Epithelial cell of umbilical artery (primary cell): ENCODE results near the gene TSNAXIP1. TPM values are rescaled to one million over a fixed set of nuclear protein-coding genes. Genes with fewer than 3 reads are reported as not detected.

Experiments
- total RNA-seq: library from RNA; depleted of rRNA; stranded (reverse); fragments of >200 nt; gene quantifications from 2 replicates; pipeline ENCODE4 v1.2.3, GENCODE V29; 2014

TSNAXIP1 gene, protein sequence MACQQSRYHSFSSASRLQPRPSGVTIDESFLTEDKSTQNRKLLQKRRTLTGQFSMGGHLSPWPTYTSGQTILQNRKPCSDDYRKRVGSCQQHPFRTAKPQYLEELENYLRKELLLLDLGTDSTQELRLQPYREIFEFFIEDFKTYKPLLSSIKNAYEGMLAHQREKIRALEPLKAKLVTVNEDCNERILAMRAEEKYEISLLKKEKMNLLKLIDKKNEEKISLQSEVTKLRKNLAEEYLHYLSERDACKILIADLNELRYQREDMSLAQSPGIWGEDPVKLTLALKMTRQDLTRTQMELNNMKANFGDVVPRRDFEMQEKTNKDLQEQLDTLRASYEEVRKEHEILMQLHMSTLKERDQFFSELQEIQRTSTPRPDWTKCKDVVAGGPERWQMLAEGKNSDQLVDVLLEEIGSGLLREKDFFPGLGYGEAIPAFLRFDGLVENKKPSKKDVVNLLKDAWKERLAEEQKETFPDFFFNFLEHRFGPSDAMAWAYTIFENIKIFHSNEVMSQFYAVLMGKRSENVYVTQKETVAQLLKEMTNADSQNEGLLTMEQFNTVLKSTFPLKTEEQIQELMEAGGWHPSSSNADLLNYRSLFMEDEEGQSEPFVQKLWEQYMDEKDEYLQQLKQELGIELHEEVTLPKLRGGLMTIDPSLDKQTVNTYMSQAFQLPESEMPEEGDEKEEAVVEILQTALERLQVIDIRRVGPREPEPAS
- total RNA-seq = 0.32 TPM in 1 of 2 replicates, not detected in the other

DNA sequence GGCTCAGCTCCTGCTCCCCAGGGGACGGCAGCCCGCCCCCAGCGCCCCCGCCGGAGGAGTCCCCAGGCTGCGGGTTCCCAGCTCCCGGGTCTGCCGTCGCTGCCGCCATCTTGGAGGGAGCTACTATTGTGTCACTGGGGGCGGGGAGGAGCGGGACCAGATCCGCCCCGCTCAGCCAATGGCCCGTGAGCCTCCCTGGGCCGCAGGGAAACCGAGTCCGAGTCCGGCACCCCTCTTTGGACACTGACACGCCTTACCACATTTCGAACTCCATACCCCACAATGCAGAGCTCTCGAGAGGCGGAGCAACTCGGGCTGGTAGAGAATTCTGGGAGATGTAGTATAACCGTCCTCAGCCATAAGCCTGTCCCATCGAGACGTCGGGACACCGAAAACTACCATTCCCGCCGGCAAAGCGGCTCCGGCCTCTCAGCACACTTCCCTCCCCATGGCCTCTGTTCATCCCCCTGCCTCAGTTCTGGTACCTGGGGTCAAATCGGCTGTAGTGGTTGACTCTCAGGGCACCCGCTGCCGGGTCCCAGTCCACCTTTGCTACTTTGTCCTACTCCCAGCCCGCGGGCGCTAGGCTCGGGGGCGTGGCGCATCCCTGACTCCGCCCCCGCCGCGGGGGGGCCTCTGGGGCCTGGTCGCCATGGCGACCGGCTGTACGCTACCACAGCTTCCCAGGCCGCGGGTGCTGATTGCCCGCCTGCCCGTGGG, at the start of gene TSNAXIP1, which contains the start of gene RANBP10:
Gene TSNAXIP1 (plus strand): TSS at position 462 of the 720 bp plus-strand sequence. CDS start 261 bp downstream, outside the sequence.
Gene RANBP10 (minus strand): TSS at position 133 of the 720 bp plus-strand sequence. CDS start 24 bp downstream, at position 109.

DNA sequence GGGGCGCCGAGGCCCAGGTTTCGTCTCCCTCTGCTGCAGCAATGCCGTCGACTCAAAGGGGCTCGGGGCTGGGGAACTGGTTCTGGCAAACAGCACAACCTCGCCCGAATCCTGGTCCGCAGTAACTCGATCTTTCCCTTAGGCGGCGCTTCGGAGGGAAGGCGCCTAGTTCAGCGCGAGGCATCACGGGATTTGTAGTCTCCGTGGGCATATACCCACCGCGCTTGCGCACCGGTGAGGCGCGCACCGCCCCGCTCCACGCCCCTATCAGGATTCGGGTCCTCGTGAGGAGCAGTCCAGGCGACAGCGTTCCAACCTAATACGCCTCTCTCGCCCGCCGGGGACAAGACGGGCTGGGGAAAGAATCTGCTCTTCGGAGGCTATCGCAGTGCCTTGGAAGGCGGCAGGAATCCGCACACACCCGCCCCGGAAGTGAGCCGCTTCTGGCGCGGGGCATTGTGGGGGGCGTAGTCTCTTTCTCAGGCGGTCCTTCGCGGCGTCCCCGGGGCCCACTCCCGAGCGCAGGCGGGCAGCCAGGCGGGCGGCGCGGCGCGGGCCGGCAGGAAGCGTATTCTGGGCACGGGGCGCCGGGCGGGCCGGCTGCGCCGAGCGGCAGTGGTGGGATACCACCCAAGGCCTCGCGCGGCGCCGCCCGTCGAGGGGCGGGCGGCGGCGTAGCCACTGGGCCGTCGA, 35.3 kb downstream of the TSNAXIP1 start, which contains the start of gene THAP11:
Gene THAP11 (plus strand): TSS at position 505 of the 693 bp plus-strand sequence. CDS start 235 bp downstream, outside the sequence.

DNA sequence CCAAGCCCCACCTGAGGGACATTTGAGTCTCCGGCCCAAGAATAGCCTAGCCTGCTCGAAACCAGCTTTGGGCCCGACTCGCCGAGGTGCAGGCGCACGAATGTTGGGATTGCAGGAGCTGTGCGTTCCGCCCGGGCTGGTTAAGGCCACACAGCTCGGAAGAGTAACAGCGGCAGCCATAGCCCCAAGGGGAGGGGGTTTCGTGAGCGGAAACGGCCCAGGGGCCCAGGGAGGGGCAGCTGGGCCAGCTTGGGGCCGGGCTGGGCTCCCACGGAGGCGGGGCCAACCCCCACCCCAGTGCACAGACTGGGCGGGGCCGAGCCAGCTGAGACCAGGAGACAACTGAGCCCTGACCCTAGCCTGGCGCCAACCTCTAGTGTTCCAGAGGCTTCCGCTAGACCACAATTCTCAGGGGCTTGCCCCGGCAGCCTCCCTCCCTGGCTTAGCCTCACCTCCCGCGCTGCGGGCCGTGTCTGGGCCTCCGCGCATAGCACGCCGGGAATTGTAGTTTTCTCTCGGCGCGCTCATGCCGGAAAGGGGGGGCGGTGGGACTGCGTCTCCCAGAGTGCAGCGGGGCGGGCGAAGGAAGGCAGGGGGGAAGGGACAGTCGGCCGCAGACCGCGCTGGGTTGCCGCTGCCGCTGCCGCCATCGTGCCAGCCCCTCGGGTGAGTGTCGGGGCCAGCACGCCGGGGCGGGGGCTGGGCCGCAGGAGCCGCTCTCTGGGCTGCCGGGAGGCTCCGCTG, 39.8 kb downstream of the TSNAXIP1 start, which contains the start of gene NUTF2:
Gene NUTF2 (plus strand): TSS at position 614 of the 744 bp plus-strand sequence. CDS start 18,198 bp downstream, outside the sequence.

DNA sequence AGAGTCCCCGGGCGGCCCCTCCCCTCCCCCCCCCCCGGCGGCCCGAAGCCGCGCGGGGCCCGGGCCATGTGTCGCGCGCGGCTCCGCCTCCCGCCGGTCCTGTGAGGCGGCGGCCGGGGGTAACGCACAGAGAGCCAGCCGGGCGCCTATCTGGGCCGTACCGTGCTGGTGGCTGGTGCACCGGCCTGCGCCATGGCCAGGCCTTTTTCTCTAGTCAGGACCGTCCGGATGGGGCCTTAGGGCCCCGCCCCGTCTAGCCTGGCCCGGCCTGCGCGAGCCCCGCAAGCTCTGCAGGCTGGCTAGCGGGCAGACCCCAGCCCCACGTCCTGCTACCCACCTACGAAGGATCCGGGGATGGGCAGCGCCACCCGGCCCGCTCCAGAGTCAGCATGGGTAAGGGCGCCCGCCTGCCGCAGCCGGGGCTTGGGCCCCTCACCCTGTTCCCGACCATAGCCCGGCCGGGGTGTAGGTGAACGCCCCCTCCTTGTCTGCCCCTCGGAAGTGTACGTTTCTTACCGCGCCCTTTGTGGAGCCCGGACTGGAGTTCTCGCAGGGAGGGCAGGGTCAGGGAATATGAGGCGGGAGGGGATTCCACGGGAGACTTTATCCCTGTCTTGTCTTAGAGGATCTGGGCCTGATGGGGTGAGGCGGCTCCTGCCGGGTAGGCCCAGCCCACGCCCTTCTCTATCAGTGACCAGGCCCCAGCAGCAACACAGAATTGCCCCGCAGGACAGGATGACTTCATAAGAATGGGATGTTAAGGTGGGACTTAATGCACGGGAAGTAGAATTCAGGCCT, 40.6 kb downstream of the TSNAXIP1 start, which contains the start of gene CENPT:
Gene CENPT (minus strand): TSS at position 630 of the 798 bp plus-strand sequence. CDS start 13,834 bp downstream, outside the sequence.

DNA sequence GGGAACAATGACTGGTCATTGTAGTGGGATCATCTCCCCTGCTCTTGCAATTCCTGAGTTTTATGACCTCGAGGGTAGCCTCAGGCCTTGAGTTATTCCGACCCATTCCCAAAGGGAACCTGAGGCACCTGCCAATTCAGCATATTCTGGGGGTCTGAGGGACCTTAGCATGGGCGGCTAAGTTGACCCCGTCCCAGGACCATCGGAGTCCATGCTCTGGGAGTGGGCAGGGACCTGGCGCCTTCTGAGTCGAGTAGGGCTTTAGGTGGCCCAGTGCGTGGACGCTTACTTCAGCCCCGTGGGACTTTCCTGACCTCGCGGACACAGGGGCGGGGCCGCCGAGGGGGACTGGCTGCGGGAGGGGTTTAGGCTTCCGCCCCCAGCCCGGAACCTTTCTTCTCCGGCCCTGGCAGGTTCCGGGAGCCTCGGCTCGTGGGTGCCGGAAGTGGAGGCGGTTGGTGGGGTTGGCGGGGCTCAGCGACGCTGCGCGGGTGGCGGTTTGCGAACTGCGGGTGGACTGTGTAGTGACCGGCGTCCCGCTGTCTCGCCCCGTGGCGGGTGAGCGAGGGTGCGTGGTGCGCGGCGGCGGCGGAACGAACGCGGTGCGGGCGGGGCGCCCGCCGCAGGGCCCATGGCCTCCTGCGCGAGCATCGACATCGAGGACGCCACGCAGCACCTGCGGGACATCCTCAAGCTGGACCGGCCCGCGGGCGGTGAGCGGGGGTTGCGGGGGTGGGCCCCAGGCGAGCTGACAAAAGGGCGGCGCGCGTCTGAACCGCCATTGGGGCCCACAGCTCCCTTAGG, 66.1 kb downstream of the TSNAXIP1 start, which contains the start of gene EDC4:
Gene EDC4 (plus strand): TSS at position 422 of the 804 bp plus-strand sequence. CDS start 210 bp downstream, at position 632.

Other genes starting within 250 kb of the TSNAXIP1 start
- gene CTCF, start 244.4 kb upstream of the TSNAXIP1 start, total RNA-seq = 22.4 and 26.6 TPM in 2 replicates
- gene CARMIL2, start 161.7 kb upstream of the TSNAXIP1 start, total RNA-seq = 0.32 and 2.7 TPM in 2 replicates
- 18.2 and 20.5 TPM in 2 replicates for gene ACD, start 146.6 kb upstream of the TSNAXIP1 start, total RNA-seq
- 1.6 and 5.3 TPM in 2 replicates for gene PARD6A, start 145.9 kb upstream of the TSNAXIP1 start, total RNA-seq
- gene ENKD1, start 140.1 kb upstream of the TSNAXIP1 start, total RNA-seq = 14.7 and 24.0 TPM in 2 replicates
- 3.5 and 6.8 TPM in 2 replicates for gene C16orf86, start 140.1 kb upstream of the TSNAXIP1 start, total RNA-seq
- 29.9 and 47.0 TPM in 2 replicates for gene GFOD2, start 87.6 kb upstream of the TSNAXIP1 start, total RNA-seq
- 3.6 TPM in 2 replicates for gene RANBP10, start 329 bp upstream of the TSNAXIP1 start, total RNA-seq
- gene THAP11, start 35.4 kb downstream of the TSNAXIP1 start, total RNA-seq = 38.7 and 72.5 TPM in 2 replicates
- gene NUTF2, start 40.0 kb downstream of the TSNAXIP1 start, total RNA-seq = 67.0 and 256 TPM in 2 replicates
- 28.6 and 29.6 TPM in 2 replicates for gene CENPT, start 40.8 kb downstream of the TSNAXIP1 start, total RNA-seq
- 39.8 and 50.3 TPM in 2 replicates for gene EDC4, start 66.2 kb downstream of the TSNAXIP1 start, total RNA-seq
- gene NRN1L, start 78.0 kb downstream of the TSNAXIP1 start, total RNA-seq = not detected in 2 replicates
- 10.7 and 19.1 TPM in 2 replicates for gene PSKH1, start 86.4 kb downstream of the TSNAXIP1 start, total RNA-seq
- gene CTRL, start 125.0 kb downstream of the TSNAXIP1 start, total RNA-seq = 0.32 and 0.61 TPM in 2 replicates
- gene PSMB10, start 130.0 kb downstream of the TSNAXIP1 start, total RNA-seq = 60.4 and 85.9 TPM in 2 replicates
- gene LCAT, start 137.2 kb downstream of the TSNAXIP1 start, total RNA-seq = 1.3 and 2.6 TPM in 2 replicates
- gene SLC12A4, start 161.7 kb downstream of the TSNAXIP1 start, total RNA-seq = 36.4 and 40.0 TPM in 2 replicates
- not detected in 2 replicates for gene DPEP3, start 173.6 kb downstream of the TSNAXIP1 start, total RNA-seq
- 1.1 TPM in 1 of 2 replicates, not detected in the other for gene DPEP2, start 192.6 kb downstream of the TSNAXIP1 start, total RNA-seq
- not detected in 2 replicates for gene DPEP2NB, start 209.0 kb downstream of the TSNAXIP1 start, total RNA-seq
- 14.4 and 20.5 TPM in 2 replicates for gene DDX28, start 216.3 kb downstream of the TSNAXIP1 start, total RNA-seq
- 23.4 and 27.5 TPM in 2 replicates for gene DUS2, start 216.4 kb downstream of the TSNAXIP1 start, total RNA-seq